ENCODE data around the gene ARHGEF1.

ARHGEF1 gene

DNA sequence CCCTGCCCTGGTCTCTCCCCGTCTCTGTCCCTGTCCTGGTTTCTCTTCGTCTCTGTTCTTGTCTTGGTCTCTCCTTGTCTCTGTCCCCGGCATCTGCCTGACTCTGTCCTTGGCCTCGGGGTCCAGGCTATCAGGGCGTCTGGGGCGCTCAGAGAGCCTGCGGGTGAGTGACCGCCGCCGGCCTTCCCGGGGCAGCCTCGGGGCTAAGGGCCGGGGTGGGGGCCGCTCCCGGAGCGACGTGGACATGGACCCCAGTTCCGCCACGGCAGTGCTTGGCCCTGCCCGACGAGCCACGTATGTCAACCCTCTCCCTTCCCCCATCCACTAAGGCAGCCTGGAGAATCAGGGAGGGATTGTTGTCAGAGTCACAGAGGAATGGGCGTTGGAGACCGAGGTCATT is 14.8 kb downstream of the ARHGEF1 start:
- Mint-ChIP-seq H3K4me1 (peaks cover 20% of the 10 kb centered on the region), H3K4me3 (no peak overlapping the region), H3K36me3 (peaks cover 35% of the 10 kb centered on the region), H3K27me3 (no peaks in the 10 kb centered on the region), H3K9me3 (no peaks in the 10 kb centered on the region), H3K27ac (peak overlapping the region; percentile 75)
- ATAC-seq (ENCODE audit: low read depth) = no peak
- no peak for DNase-seq (ENCODE audit: low spot score in 2 of 2)

- Mint-ChIP-seq H3K4me3 (no peak overlapping the region), H3K27me3 (no peaks in the 10 kb centered on the region), H3K9me3 (no peaks in the 10 kb centered on the region), H3K36me3 (peaks cover 33% of the 10 kb centered on the region), H3K4me1 (peaks cover 17% of the 10 kb centered on the region), H3K27ac (no peak overlapping the region)
- ATAC-seq (ENCODE audit: low read depth) (no peak), DNase-seq (ENCODE audit: low spot score in 2 of 2) (no peak)
Measured at GRCh38 chr19:41898235-41898634, 15.3 kb downstream of the ARHGEF1 start.

DNA sequence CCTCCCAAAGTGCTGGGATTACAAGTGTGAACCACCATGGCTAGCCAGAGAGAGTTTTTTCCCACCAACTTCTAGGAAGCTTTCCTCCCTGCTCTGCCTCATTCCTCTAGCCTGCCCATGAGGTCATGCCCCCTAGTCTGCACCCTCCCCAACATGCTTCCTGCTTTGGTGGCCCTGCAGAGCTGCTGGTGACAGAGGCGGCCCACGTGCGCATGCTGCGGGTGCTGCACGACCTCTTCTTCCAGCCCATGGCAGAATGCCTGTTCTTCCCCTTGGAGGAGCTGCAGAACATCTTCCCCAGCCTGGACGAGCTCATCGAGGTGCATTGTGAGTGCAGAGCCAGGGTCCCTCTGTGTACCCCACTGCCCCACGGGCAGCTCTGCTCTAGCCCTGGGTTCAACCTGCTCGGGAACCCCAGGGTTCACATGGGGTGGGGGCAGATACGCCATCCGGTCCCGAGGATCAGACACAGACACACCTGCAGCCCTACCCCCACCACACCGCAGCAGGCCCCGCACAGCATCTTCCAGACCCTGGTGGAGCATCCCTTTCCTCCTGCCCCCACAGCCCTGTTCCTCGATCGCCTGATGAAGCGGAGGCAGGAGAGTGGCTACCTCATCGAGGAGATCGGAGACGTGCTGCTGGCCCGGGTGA is 18.9 kb downstream of the ARHGEF1 start:
- no peak for ATAC-seq (ENCODE audit: low read depth)
- H3K27me3 Mint-ChIP-seq = no peaks in the 10 kb centered on the region
- DNase-seq (ENCODE audit: low spot score in 2 of 2) = no peak
- H3K9me3 Mint-ChIP-seq = no peaks in the 10 kb centered on the region
- peaks cover 44% of the 10 kb centered on the region for H3K36me3 Mint-ChIP-seq
- no peak overlapping the region for H3K27ac Mint-ChIP-seq
- peaks cover 18% of the 10 kb centered on the region for H3K4me1 Mint-ChIP-seq
- no peak overlapping the region for H3K4me3 Mint-ChIP-seq

- Mint-ChIP-seq H3K27ac (no peak overlapping the region), H3K36me3 (peaks cover 42% of the 10 kb centered on the region), H3K4me1 (peaks cover 21% of the 10 kb centered on the region), H3K9me3 (no peaks in the 10 kb centered on the region), H3K4me3 (no peak overlapping the region), H3K27me3 (no peaks in the 10 kb centered on the region)
- ATAC-seq (ENCODE audit: low read depth) (no peak), DNase-seq (ENCODE audit: low spot score in 2 of 2) (no peak)
Measured at GRCh38 chr19:41902594-41902993, 19.6 kb downstream of the ARHGEF1 start.

GRCh38 chr19:41903193-41903953 is 20.4 kb downstream of the ARHGEF1 start:
- peaks cover 18% of the 10 kb centered on the region for H3K4me1 Mint-ChIP-seq
- H3K27ac Mint-ChIP-seq = no peak overlapping the region
- peaks cover 40% of the 10 kb centered on the region for H3K36me3 Mint-ChIP-seq
- no peak overlapping the region for H3K4me3 Mint-ChIP-seq
- DNase-seq (ENCODE audit: low spot score in 2 of 2) = no peak
- ATAC-seq (ENCODE audit: low read depth) = no peak
- no peaks in the 10 kb centered on the region for H3K27me3 Mint-ChIP-seq
- H3K9me3 Mint-ChIP-seq = no peaks in the 10 kb centered on the region

GRCh38 chr19:41904118-41904870 is 21.3 kb downstream of the ARHGEF1 start:
- H3K9me3 Mint-ChIP-seq = no peaks in the 10 kb centered on the region
- no peak overlapping the region for H3K4me3 Mint-ChIP-seq
- H3K4me1 Mint-ChIP-seq = peaks cover 20% of the 10 kb centered on the region
- H3K36me3 Mint-ChIP-seq = peaks cover 35% of the 10 kb centered on the region
- H3K27me3 Mint-ChIP-seq = no peaks in the 10 kb centered on the region
- no peak for ATAC-seq (ENCODE audit: low read depth)
- no peak for DNase-seq (ENCODE audit: low spot score in 2 of 2)
- H3K27ac Mint-ChIP-seq = no peak overlapping the region

DNA sequence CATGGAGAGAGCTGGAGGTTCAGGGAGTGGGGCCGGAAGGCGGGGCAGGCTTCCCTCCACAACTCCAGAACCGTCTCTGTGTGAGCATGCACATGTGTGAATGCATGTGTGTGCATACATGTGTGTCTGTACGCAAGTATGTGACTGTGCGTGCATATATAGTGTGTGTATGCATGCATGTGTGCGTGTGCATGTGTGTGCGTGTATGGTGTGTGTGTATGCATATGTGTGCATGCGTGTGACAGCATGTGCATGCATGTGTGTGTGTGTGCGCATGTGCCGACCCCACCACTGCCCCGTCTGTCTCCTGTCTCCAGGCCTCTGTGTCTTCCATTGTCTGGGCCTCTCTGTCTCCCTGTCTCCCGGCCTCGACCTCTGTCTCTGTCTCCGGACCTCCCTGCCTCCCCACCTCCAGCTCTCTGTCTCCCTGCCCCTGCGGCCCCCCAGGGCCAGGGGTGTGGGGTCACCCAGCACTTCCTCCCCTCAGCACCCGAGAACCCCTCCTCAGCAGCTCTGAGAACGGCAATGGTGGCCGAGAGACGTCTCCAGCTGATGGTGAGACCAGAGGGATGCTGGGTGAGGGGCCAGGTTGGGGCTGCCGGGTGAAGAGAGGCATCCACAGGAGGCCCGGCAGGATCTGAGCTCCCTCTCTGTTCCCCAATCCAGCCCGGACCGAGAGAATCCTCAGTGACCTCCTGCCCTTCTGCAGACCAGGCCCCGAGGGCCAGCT is 22.5 kb downstream of the ARHGEF1 start:
- Mint-ChIP-seq H3K36me3 (peaks cover 35% of the 10 kb centered on the region), H3K4me3 (no peak overlapping the region), H3K27me3 (no peaks in the 10 kb centered on the region), H3K9me3 (no peaks in the 10 kb centered on the region), H3K27ac (peak overlapping the region; percentile 24), H3K4me1 (peaks cover 24% of the 10 kb centered on the region)
- ATAC-seq (ENCODE audit: low read depth) (no peak), DNase-seq (ENCODE audit: low spot score in 2 of 2) (no peak)

- no peak for DNase-seq (ENCODE audit: low spot score in 2 of 2)
Measured at GRCh38 chr19:41906271-41906670, 23.3 kb downstream of the ARHGEF1 start.

DNA sequence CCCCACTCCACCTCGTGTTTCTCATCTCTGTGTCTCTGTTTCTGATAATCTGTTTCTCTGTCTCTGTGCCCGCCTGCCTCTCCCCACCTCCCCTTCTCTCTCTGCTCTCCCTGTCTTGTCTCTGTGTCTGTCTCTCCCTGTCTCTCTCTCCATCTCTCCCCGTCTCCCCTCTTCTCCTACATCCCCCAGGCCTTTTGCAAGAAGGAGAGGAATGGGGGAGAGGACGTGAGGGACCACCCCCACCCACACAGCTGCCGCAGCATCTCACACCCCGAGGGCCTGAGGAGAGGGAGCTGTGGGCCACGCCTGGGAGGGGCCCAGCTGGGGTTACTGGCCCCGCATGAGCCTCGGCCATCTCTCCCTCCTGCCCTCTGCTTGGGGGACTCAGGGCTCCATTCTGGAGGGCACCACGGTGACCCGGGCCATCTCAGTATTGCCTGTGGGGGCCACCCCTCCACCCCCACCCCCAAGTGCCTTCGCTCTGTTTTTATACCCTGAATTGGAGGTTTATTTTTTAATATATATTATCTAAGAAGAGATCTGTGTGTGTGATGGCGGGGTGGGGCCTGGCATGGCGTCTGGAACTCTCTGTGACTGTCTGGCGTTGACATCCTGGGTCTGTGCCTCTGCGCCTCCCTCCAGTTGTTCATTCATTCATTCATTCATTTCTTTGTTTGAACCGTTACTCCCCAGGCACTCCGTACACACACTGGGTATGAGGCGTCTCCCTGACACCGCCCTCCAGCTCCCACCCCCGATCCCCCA is 24.1 kb downstream of the ARHGEF1 start:
- DNase-seq (ENCODE audit: low spot score in 2 of 2) (no peak), ATAC-seq (ENCODE audit: low read depth) (no peak)
- Mint-ChIP-seq H3K27ac (peak overlapping the region; percentile 69), H3K36me3 (peaks cover 32% of the 10 kb centered on the region), H3K4me1 (peaks cover 39% of the 10 kb centered on the region), H3K4me3 (no peak overlapping the region), H3K27me3 (no peaks in the 10 kb centered on the region), H3K9me3 (no peaks in the 10 kb centered on the region)

More at GRCh38 chr19:41906271-41906670, 23.3 kb downstream of the ARHGEF1 start:
- no peaks in the 10 kb centered on the region for H3K27me3 Mint-ChIP-seq
- no peaks in the 10 kb centered on the region for H3K9me3 Mint-ChIP-seq
- H3K4me1 Mint-ChIP-seq = peaks cover 32% of the 10 kb centered on the region
- peak overlapping the region; percentile 24 for H3K27ac Mint-ChIP-seq
- peaks cover 34% of the 10 kb centered on the region for H3K36me3 Mint-ChIP-seq
- H3K4me3 Mint-ChIP-seq = no peak overlapping the region
- ATAC-seq (ENCODE audit: low read depth) = no peak

- Mint-ChIP-seq H3K9me3 (no peaks in the 10 kb centered on the region), H3K4me3 (no peak overlapping the region), H3K27me3 (peaks cover 2% of the 10 kb centered on the region), H3K4me1 (peaks cover 42% of the 10 kb centered on the region), H3K36me3 (peaks cover 29% of the 10 kb centered on the region), H3K27ac (peak overlapping the region; percentile 40)
- DNase-seq (ENCODE audit: low spot score in 2 of 2) (no peak), ATAC-seq (ENCODE audit: low read depth) (no peak)
Measured at GRCh38 chr19:41907994-41908615, 25.1 kb downstream of the ARHGEF1 start.

DNA sequence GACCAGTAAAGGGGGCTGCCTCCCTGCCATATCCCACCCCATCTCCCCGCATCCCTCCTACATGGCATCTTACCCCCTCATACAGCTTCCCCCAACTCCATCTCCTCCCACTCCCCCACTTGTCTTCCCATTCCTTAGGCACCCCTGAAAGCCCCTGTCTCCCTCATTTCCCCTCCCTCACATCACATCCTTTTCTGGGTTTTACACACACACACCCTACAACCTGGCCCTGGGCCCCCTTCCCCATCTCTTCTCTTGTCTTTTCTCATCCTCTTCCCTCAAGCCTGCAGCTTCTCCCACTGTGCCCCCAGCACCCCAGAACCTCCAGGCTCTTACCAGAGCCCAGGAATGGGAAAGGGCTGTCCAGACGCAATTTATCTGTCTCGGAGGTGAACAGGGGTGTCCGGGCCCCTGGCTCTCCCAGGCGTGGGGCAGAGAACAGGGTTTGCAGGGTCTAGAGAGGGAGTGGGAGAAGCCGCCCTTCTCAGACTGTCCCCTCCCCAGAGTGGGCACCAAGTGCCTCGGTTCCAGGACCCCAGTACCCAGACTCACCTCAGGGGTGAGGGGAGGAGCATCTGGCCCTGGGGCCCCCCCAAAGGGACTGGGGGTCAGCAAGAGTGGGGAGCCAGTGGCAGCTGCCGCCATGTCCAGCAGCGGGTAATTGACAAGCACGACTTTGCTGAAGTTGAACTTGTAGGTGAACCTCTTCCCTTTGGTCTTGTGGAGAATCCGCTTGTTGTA is 25.9 kb downstream of the ARHGEF1 start:
- Mint-ChIP-seq H3K36me3 (peaks cover 23% of the 10 kb centered on the region), H3K27me3 (peaks cover 8% of the 10 kb centered on the region), H3K9me3 (no peaks in the 10 kb centered on the region), H3K4me1 (peaks cover 47% of the 10 kb centered on the region), H3K4me3 (no peak overlapping the region), H3K27ac (peak overlapping the region; percentile 40)
- no peak for DNase-seq (ENCODE audit: low spot score in 2 of 2)
- no peak for ATAC-seq (ENCODE audit: low read depth)

GRCh38 chr19:41909706-41910105 is 26.7 kb downstream of the ARHGEF1 start:
- DNase-seq (ENCODE audit: low spot score in 2 of 2) = no peak
- Mint-ChIP-seq H3K27ac (no peak overlapping the region), H3K4me1 (peaks cover 49% of the 10 kb centered on the region)

More at GRCh38 chr19:41909706-41910105, 26.7 kb downstream of the ARHGEF1 start:
- ATAC-seq (ENCODE audit: low read depth) = no peak
- H3K27me3 Mint-ChIP-seq = peaks cover 13% of the 10 kb centered on the region
- no peaks in the 10 kb centered on the region for H3K9me3 Mint-ChIP-seq
- H3K4me3 Mint-ChIP-seq = no peak overlapping the region
- peaks cover 19% of the 10 kb centered on the region for H3K36me3 Mint-ChIP-seq

Measured in memory B cell (primary cell).